Kidney (tissue), 14 donors: ENCODE measurements around the gene LGI2. TPM values are rescaled to one million over a fixed set of nuclear protein-coding genes. Genes with fewer than 3 reads are reported as not detected.

Source experiments
- DNase-seq, 5 donors: peaks; one replicate each; pipeline ENCODE4 v3.0.0-alpha.2; 2013 to 2020
- FAIRE-seq: peaks from 2 replicates; lab custom pipeline; 2012; peaks lifted over from hg19 to GRCh38; lab: Jason Lieb, UNC
- H3K27ac ChIP-seq, 2 donors: one replicate each; pipeline ENCODE4 v1.7.0; 2013; ENCODE audit warnings: low read depth in 2 of 2, low read length in 2 of 2, inconsistent platforms in 1 of 2
- H3K27me3 ChIP-seq: one replicate; pipeline ENCODE4 v1.7.1; 2013; ENCODE audit warnings: low read length, inconsistent platforms; ENCODE audit not compliant: control insufficient read depth, insufficient read depth
- H3K36me3 ChIP-seq, 3 donors: one replicate each; pipeline versions ENCODE4 v1.7.0 to v1.7.1; 2013; ENCODE audit warnings: low read length in 3 of 3, control low read depth in 1 of 3, inconsistent platforms in 1 of 3; ENCODE audit not compliant: insufficient read depth in 3 of 3, control insufficient read depth in 2 of 3
- H3K4me1 ChIP-seq, 3 donors: one replicate each; pipeline versions ENCODE4 v1.7.0 to v1.7.1; 2013; ENCODE audit warnings: low read length in 3 of 3, inconsistent platforms in 1 of 3, low read depth in 1 of 3; ENCODE audit not compliant: control insufficient read depth in 2 of 3, insufficient read depth in 2 of 3
- H3K4me3 ChIP-seq, 3 donors: one replicate each; pipeline versions ENCODE4 v1.7.0 to v1.8.1; 2013; ENCODE audit warnings: low read length in 3 of 3, control low read depth in 1 of 3, inconsistent platforms in 1 of 3
- H3K9ac ChIP-seq, 3 donors: one replicate each; pipeline versions ENCODE4 v1.7.0 to v1.7.1; 2013; ENCODE audit warnings: low read length in 3 of 3, control low read depth in 1 of 3, inconsistent platforms in 1 of 3
- H3K9me3 ChIP-seq, 3 donors: one replicate each; pipeline versions ENCODE4 v1.7.0 to v1.7.1; 2013; ENCODE audit warnings: low read length in 3 of 3, control low read depth in 1 of 3, inconsistent platforms in 1 of 3; ENCODE audit not compliant: control insufficient read depth in 2 of 3, insufficient read depth in 1 of 3
- intact Hi-C: fragments of 100-400 bp; cut with DNase I; formaldehyde crosslinking; loops from one replicate; pipeline ENCODE4 v1.11.1; 2022
- polyA plus RNA-seq: library from polyadenylated mRNA; stranded (reverse); fragments of 350-450 nt; fragmentation: Illumina TruSeq; extraction: RNeasy Lipid Tissue Mini Kit (QIAGEN cat#74804); gene quantifications from one replicate; pipeline ENCODE4 v1.2.3, GENCODE V29; 2014; ENCODE audit warnings: low read depth, low replicate concordance; ENCODE audit not compliant: insufficient read depth
- total RNA-seq: library from RNA; stranded (reverse); fragmentation: NEBNext Ultra II Directional; extraction: Animal tissue kit (Norgen Biotek cat#: 25700); gene quantifications from one replicate; pipeline ENCODE4 v1.2.1, GENCODE V29; 2021
- TF ChIP-seq, protein P1 (sequence below): IDR thresholded peaks from 3 replicates; pipeline ENCODE4 v1.5.1; 2012; ENCODE audit warnings: mild to moderate bottlenecking, moderate library complexity, borderline replicate concordance; ENCODE audit not compliant: insufficient read depth; ENCODE audit errors: extremely low read depth
- donor health status: control.
- donor health status: control.
- donor health status: control.
- donor health status: control.
- donor health status: control.
- donor health status: DM: yes; HTN: yes; CAD: no.
- donor health status: Normal renal cell carcinoma (clear cell type).

Gene LGI2
- total and polyA plus RNA-seq, 2 donors from 2014 or later = 4.8 to 7.5 TPM

DNA sequence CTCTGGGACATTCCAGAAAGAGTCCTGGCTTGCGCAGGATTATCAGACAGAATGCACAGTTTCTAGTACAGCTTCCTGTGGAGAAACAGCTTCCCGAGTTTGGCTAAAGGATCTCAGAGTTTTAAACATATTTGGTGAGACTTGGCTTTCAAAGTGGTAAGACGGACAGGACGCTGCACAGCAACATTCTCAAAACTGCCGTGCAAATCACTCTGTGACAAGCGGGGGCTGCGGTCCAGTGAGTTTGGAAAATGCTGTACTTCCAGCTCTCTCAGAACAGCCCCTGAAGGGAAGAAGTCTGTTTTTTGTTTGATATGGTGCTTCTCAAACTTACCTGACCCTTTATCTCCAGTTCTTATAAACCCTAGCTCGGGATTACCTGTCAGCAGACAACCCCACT, 18.1 kb downstream of the LGI2 start:
- Histone ChIP-seq H3K9ac (no peak overlapping the region), H3K9me3 (no peaks in the 10 kb centered on the region), H3K27me3 (no peaks in the 10 kb centered on the region), H3K36me3 (no peaks in the 10 kb centered on the region), H3K27ac (no peak overlapping the region), H3K4me1 (peaks cover 3 to 12% (median 8%) of the 10 kb centered on the region in 3 donors), H3K4me3 (no peak overlapping the region)
- TF ChIP-seq, protein P1, sequence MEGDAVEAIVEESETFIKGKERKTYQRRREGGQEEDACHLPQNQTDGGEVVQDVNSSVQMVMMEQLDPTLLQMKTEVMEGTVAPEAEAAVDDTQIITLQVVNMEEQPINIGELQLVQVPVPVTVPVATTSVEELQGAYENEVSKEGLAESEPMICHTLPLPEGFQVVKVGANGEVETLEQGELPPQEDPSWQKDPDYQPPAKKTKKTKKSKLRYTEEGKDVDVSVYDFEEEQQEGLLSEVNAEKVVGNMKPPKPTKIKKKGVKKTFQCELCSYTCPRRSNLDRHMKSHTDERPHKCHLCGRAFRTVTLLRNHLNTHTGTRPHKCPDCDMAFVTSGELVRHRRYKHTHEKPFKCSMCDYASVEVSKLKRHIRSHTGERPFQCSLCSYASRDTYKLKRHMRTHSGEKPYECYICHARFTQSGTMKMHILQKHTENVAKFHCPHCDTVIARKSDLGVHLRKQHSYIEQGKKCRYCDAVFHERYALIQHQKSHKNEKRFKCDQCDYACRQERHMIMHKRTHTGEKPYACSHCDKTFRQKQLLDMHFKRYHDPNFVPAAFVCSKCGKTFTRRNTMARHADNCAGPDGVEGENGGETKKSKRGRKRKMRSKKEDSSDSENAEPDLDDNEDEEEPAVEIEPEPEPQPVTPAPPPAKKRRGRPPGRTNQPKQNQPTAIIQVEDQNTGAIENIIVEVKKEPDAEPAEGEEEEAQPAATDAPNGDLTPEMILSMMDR = no peak
- DNase-seq = peak in 4 of 5 donors; percentile 70 to 92 (median 86)
- FAIRE-seq = no peak
- intact Hi-C loops = no loop called here

DNA sequence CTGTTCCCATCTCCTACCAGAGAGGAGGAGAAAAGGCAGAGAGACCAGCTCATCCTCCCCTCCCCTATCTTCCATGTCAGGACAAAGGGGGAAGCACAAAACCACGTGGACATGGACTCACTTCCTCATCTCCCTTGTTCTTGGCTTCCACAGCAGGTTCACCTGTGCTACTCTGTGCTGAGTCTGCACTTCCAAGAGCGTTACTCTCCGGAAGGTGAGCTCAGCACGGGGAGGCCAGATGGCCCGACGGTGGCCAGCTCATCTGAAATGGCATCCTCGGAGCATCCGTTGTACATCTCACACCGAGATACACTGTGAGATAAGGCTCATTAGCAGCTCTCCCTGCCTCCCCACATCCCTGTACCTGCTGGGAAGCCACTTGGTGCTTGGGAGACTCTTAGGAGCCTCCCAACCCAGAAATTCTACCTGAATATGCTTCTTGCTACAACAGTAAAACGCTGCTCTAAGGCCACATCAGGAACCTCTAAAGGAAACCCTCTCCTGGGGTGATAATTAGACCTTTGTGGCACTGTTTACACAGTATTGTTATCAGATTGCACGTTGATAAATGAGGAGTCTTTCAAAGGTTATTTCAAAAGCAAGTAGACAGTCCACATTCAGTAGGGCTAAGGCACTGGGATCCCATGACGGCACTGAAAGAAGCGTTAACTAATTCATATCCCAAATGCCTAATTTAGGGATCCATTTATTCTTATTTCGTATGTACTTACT, 19.4 kb downstream of the LGI2 start:
- H3K4me3 ChIP-seq = no peak overlapping the region
- no peak overlapping the region for H3K9ac ChIP-seq
- intact Hi-C loops = no loop called here
- FAIRE-seq (no peak), DNase-seq (no peak)
- peaks cover 3 to 12% (median 8%) of the 10 kb centered on the region in 3 donors for H3K4me1 ChIP-seq
- no peak overlapping the region for H3K27ac ChIP-seq
- no peaks in the 10 kb centered on the region for H3K27me3 ChIP-seq
- no peaks in the 10 kb centered on the region for H3K36me3 ChIP-seq
- TF ChIP-seq, protein P1 = no peak
- no peaks in the 10 kb centered on the region for H3K9me3 ChIP-seq

DNA sequence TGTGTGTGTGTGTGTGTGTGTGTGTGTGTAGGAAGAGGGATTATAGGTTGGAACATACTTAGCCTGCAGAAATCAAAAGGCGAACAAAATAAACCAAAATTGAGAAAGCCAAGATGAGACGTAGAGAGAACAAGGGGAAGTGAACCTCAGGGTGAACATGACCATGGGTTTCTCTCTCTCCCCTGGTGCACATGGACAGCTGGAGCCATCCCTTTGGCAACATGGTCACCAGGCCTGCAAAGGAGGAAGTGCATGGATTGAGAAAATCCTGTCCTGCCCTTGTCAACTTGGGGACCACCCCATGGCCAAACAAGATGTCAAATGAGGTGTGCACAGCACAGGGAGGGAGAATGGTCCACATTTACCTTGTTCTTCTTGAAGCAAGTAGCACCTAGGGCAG, 23.1 kb downstream of the LGI2 start:
- DNase-seq (no peak), FAIRE-seq (no peak)
- no peaks in the 10 kb centered on the region for H3K9me3 ChIP-seq
- TF ChIP-seq, protein P1 = no peak
- H3K27ac ChIP-seq = no peak overlapping the region
- H3K9ac ChIP-seq = no peak overlapping the region
- no peaks in the 10 kb centered on the region for H3K36me3 ChIP-seq
- peaks cover 0 to 2% (median 0%) of the 10 kb centered on the region in 3 donors for H3K4me1 ChIP-seq
- H3K4me3 ChIP-seq = no peak overlapping the region
- intact Hi-C loops = no loop called here
- H3K27me3 ChIP-seq = no peaks in the 10 kb centered on the region

DNA sequence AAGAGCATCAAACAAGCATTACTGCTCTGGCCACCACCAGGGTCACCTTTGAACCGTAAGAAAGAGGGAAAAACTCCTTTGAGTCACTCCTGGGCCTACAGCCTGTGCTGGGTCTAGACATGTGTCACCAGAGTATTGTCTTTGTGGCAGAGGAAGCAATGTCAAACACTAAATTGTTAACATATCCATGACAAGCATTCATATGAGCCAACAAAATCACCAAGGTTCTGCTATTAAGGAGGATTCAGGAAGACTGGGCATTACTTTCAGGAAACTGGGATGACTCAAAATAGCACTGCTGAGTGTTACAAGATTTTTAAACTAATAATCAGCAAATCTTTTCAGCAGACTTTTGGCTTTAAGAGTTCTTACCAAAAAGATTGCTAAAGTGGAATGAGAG, 28.1 kb downstream of the LGI2 start:
- FAIRE-seq (no peak), DNase-seq (no peak)
- no peaks in the 10 kb centered on the region for H3K9me3 ChIP-seq
- no peaks in the 10 kb centered on the region for H3K36me3 ChIP-seq
- H3K9ac ChIP-seq = no peak overlapping the region
- H3K27me3 ChIP-seq = no peaks in the 10 kb centered on the region
- no peaks in the 10 kb centered on the region for H3K4me1 ChIP-seq
- H3K4me3 ChIP-seq = no peak overlapping the region
- TF ChIP-seq, protein P1 = no peak
- intact Hi-C loops = no loop called here
- no peak overlapping the region for H3K27ac ChIP-seq
